NCI-H2029 treated with DMSO at 0.1 percent for 48 hours (cell line): Measurements from ENCODE around the gene RPTOR.

Experiments
- DNase-seq: peaks from one replicate; lab custom pipeline; 2025; lab: John Stamatoyannopoulos, UW

The RPTOR gene

GRCh38 chr17:80644536-80644935 lies 99.9 kb downstream of the RPTOR start:
- no peak for DNase-seq

GRCh38 chr17:80645706-80646325 lies 101.2 kb downstream of the RPTOR start:
- DNase-seq, result no peak

- peak; percentile 18 for DNase-seq
These were observed 101.7 kb downstream of the RPTOR start for GRCh38 chr17:80646328-80646727.

GRCh38 chr17:80647746-80648145 lies 103.1 kb downstream of the RPTOR start:
- no peak for DNase-seq

- no peak for DNase-seq
These were observed 104.6 kb downstream of the RPTOR start for GRCh38 chr17:80649200-80649644.

- DNase-seq, result no peak
These were observed 105.2 kb downstream of the RPTOR start for GRCh38 chr17:80649672-80650330.

GRCh38 chr17:80650331-80650672 lies 105.7 kb downstream of the RPTOR start:
- DNase-seq, result no peak

- no peak for DNase-seq
These were observed 106.3 kb downstream of the RPTOR start for GRCh38 chr17:80650751-80651518.

GRCh38 chr17:80652756-80653330 lies 108.2 kb downstream of the RPTOR start:
- DNase-seq, result no peak

- DNase-seq, result no peak
These were observed 109.2 kb downstream of the RPTOR start for GRCh38 chr17:80653856-80654255.

- DNase-seq, result no peak
These were observed 111.0 kb downstream of the RPTOR start for GRCh38 chr17:80655608-80656007.

GRCh38 chr17:80656590-80656989 lies 112.0 kb downstream of the RPTOR start:
- no peak for DNase-seq

- no peak for DNase-seq
These were observed 112.9 kb downstream of the RPTOR start for GRCh38 chr17:80657561-80657960.

GRCh38 chr17:80658821-80659220 lies 114.2 kb downstream of the RPTOR start:
- no peak for DNase-seq

GRCh38 chr17:80659651-80660050 lies 115.0 kb downstream of the RPTOR start:
- no peak for DNase-seq

- DNase-seq, result no peak
These were observed 116.0 kb downstream of the RPTOR start for GRCh38 chr17:80660527-80661198.

- no peak for DNase-seq
These were observed 117.9 kb downstream of the RPTOR start for GRCh38 chr17:80662557-80662956.

- DNase-seq, result peak; percentile 47
These were observed 119.2 kb downstream of the RPTOR start for GRCh38 chr17:80663781-80664206.

- DNase-seq, result no peak
These were observed 119.7 kb downstream of the RPTOR start for GRCh38 chr17:80664217-80664790.

GRCh38 chr17:80665792-80666191 lies 121.2 kb downstream of the RPTOR start:
- DNase-seq, result no peak

- no peak for DNase-seq
These were observed 122.2 kb downstream of the RPTOR start for GRCh38 chr17:80666867-80667266.
